WI38 (cell line): ENCODE measurements around the gene SP140L.
A peak's percentile ranks its signal among the peaks of the same experiment; 100 is the strongest.

ENCODE experiments used
- H3K4me3 ChIP-seq: 2 replicates; pipeline ENCODE4 v1.5.1; 2011; ENCODE audit warnings: low read depth, mild to moderate bottlenecking, control low read depth, low read length
- TF ChIP-seq, protein P1 (sequence below): IDR thresholded peaks from 2 replicates; pipeline ENCODE4 v1.5.1; 2012; ENCODE audit warnings: low read depth, mild to moderate bottlenecking, control low read depth, low read length

SP140L gene

DNA sequence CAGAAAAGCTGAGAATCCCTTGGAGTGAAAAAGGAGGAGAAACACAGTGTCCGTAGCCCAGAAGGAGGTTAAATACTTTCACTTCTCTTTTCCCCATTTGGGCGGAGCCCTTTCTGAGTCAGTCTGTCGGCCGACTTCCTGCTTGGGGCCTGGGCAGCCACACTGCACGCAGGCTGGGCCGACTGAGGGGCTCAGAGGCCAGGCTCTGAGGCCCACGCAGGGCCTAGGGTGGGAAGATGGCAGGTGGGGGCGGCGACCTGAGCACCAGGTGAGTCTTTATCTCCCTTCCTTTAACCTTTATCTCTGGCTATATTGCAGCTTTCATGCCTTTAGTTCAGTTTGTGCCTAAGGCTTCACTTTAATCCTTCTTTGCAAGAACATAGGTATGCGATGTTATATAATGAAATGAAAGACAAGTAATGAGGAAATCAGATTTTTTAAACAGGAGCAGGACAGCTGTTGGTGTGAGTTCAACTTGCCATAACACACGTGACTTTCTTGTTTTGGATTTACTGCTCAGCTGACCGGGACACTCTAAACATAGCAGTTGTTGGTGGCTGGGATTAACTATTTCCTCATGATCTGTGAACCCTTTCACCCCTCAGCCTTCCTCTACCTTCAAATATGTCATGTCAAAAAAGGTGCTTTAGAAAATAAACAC, 89.2 kb downstream of the SP140L start, which contains the start of gene SP100:
TSS of gene SP100 (plus strand) at position 141 of the 661 bp plus-strand sequence. CDS start at position 237, 96 bp downstream.
- TF ChIP-seq, protein P1, sequence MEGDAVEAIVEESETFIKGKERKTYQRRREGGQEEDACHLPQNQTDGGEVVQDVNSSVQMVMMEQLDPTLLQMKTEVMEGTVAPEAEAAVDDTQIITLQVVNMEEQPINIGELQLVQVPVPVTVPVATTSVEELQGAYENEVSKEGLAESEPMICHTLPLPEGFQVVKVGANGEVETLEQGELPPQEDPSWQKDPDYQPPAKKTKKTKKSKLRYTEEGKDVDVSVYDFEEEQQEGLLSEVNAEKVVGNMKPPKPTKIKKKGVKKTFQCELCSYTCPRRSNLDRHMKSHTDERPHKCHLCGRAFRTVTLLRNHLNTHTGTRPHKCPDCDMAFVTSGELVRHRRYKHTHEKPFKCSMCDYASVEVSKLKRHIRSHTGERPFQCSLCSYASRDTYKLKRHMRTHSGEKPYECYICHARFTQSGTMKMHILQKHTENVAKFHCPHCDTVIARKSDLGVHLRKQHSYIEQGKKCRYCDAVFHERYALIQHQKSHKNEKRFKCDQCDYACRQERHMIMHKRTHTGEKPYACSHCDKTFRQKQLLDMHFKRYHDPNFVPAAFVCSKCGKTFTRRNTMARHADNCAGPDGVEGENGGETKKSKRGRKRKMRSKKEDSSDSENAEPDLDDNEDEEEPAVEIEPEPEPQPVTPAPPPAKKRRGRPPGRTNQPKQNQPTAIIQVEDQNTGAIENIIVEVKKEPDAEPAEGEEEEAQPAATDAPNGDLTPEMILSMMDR, result no peak
- H3K4me3 ChIP-seq, result peak within 1 kb of the TSS; percentile 80

DNA sequence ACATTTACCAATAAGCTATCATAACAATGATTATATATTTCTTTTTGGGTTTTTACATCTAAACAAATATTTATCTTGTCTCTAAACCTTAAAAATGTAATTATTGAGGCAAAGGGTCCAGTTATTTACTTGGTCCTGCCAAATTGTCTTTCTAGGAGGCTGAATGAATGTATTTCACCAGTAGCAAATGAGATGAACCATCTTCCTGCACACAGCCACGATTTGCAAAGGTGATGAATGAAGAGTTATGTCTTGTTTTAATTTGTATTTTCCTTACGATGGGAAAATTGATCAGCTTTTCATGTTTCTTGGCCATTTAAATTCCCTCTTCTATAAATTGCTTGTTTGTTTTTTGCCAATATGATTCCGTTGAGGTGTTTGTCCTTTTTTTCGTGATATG, 90.4 kb downstream of the SP140L start:
- TF ChIP-seq, protein P1, result no peak
- H3K4me3 ChIP-seq, result peak overlapping the region; percentile 80

DNA sequence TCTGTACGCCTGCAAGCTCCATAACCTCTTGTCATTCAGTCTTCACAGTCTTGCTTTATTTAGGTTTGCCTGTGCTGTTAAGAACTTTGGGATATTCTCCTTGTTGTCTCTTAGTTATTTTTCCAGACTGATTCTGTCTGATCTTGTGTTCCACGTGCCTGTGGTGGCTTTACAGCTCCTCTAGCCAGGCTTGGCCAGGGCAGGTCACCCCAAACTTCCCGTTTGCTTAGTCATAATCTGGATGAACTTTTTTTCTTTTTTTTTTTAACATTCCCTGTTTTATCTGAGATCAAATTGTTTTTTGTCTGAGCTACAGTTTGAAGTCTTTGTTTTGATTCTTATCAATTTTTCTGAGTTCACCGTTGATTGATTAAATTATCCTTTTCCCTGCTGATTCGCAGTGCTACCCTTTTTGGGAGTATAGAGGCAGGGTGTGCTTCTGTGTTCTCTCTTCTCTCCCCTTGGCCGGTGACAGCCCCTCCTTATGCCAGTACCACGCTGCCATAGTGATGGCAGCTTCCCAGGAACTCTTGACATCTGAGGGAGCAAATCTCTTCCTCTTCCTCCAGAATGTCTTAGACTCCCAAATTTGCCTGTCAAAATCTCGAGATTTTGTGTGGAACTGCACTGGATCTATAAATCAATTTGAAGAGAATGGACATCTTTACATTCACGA, 91.5 kb downstream of the SP140L start:
- TF ChIP-seq, protein P1, result no peak
- peak overlapping the region; percentile 80 for H3K4me3 ChIP-seq

DNA sequence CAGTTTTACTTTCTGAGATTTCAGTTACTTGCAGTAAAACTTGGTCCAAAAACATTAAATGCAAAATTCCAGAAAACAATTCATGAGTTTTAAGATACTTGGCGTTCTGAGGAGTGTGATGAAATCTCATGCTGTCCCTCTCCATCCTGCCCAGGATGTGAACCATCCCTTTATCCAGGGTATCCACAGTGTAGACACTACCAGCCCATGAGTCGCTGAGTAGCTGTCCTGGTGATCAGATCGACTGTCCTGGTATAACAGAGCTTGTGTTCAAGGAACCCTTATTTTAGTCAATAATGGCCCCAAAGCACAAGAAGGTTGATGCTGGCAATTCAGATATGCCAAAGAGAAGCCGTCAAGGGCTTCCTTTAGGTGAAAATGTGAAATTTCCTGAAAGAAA, 92.2 kb downstream of the SP140L start:
- H3K4me3 ChIP-seq, result no peak overlapping the region
- TF ChIP-seq, protein P1, result no peak

DNA sequence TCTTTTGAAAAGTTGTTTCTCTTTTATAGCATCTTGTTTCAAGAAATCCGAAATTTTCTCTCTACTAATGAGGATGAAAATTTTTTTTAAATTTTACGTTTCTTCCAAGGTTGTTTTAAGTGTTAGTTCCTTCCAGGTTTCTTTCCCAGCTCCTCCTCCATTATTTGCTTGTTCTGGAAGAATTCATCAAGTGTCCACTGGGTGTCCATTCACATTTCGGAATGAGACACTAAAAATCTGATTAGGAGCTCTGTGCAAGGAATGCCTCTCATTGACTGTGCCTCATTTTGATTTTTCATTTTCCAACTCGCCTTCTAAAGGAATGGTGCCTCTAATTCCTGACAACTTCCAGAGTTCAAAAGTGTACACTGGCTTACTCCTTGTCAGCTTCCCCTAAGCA, 95.2 kb downstream of the SP140L start:
- H3K4me3 ChIP-seq, result no peak overlapping the region
- TF ChIP-seq, protein P1, result no peak

DNA sequence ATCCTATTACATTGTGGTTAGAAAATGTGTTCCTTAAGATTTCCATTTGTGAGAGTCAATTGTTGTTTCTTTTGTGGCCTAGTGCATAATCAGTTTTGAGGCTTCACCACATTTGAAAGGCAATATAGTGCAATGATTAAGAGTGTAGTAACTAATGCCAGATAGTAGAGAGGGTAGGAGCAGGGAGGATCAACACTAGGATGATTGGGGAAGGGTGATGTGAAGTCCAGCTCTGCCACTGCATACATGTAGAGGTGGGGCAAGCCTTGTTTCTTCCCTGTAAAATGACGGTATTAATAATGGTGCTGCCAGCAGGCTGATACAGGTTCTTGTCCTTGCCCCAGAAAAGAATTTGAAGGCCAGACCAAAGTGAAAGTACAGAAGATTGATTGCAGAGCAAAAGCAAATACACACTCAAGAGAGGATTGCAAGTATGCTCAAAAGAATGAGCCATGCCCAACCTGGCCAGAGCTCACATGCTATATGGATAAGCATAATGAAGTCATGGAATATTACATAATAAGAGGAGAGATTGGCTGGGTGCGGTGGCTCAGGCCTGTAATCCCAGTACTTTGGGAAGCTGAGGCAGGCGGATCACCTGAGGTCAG, 97.0 kb downstream of the SP140L start:
- no peak overlapping the region for H3K4me3 ChIP-seq
- TF ChIP-seq, protein P1, result no peak

DNA sequence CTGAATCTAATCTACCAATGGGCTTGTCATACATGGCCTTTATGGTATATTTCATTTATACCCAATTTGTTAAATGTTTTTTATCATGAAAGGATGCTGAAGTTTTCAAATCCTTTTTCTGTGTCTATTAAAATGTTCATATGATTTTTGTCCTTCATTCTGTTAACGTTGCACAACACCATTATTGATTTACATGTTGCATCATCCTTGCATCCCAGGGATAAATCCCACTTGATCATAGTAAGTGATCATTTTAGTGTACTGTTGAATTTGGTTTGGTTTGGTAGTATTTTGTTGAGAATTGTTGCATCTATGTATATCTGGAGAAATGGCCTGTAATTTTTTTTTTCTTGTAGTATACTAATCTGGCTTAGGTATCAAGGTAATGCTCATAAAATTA, 98.4 kb downstream of the SP140L start:
- H3K4me3 ChIP-seq, result no peak overlapping the region
- TF ChIP-seq, protein P1, result no peak
